ENCODE measurements around the gene BTBD3. TPM values are rescaled to one million over a fixed set of nuclear protein-coding genes. Genes with fewer than 3 reads are reported as not detected.

The BTBD3 gene
- total RNA-seq, 6 experiments from 2014 or later: 26.1 to 32.2 (median 29.5) TPM

DNA sequence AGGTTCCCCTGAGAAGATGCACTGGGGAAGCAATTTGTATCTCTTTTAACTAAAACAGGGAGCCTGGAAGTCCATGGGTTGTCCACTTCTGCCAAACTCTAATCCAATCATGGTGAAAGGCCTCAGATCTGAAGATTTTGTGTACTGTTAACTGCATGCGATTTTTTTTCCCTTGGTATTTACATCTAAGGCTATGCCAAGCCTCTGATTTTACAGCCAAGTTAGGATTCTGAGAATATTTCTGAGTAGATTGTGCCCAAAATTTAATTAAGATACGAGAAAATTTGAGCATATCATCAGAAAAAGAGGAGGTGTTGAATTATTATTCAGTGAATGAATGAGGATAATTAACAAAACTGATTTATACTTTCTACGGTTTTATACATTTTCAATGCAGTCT lies 34.0 kb downstream of the BTBD3 start:
- Mint-ChIP-seq H3K27me3 (ENCODE audit: insufficient read depth) (peaks cover 4% of the 10 kb centered on the region), H3K4me3 (no peak overlapping the region), H3K27ac (no peak overlapping the region), H3K4me1 (ENCODE audit: low read depth) (no peaks in the 10 kb centered on the region), H3K9me3 (no peaks in the 10 kb centered on the region), H3K36me3 (ENCODE audit: low read depth) (no peaks in the 10 kb centered on the region)
- no peak for DNase-seq
- no peak for TF ChIP-seq CTCF (IDR thresholded peaks at IDR 0.05)

GRCh38 chr20:11952639-11953038 lies 34.9 kb downstream of the BTBD3 start:
- Mint-ChIP-seq H3K36me3 (ENCODE audit: low read depth) (no peaks in the 10 kb centered on the region), H3K4me1 (ENCODE audit: low read depth) (no peaks in the 10 kb centered on the region), H3K9me3 (no peaks in the 10 kb centered on the region), H3K4me3 (no peak overlapping the region), H3K27ac (no peak overlapping the region), H3K27me3 (ENCODE audit: insufficient read depth) (peaks cover 4% of the 10 kb centered on the region)
- TF ChIP-seq CTCF (IDR thresholded peaks at IDR 0.05): no peak
- no peak for DNase-seq

DNA sequence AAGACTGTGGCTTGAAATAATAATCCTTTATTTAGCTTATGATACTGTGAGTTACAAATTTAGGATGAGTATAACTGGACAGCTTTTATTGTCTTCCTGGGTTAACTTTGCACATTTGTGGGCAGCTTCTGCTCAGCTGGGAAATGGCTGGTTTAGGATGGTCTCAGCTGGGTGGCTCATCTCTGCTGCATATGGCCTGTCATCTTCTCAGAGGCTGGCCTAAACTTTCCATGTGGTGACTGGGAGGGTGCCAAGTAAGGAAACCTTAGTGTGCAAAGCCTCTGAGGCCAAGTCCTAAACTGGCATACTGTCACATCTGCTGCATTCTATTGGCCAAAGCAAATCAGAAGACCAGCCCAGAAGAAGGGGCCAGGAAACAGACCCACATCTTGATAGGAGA lies 40.2 kb downstream of the BTBD3 start:
- no peaks in the 10 kb centered on the region for H3K4me1 Mint-ChIP-seq (ENCODE audit: low read depth)
- peaks cover 1% of the 10 kb centered on the region; the same call in 1 of the 2 replicates for H3K27me3 Mint-ChIP-seq (ENCODE audit: insufficient read depth)
- no peak for DNase-seq
- TF ChIP-seq CTCF (IDR thresholded peaks at IDR 0.05): no peak
- H3K27ac Mint-ChIP-seq: no peak overlapping the region
- H3K36me3 Mint-ChIP-seq (ENCODE audit: low read depth): no peaks in the 10 kb centered on the region
- no peak overlapping the region for H3K4me3 Mint-ChIP-seq
- H3K9me3 Mint-ChIP-seq: no peaks in the 10 kb centered on the region

- H3K27ac Mint-ChIP-seq: no peak overlapping the region
- H3K9me3 Mint-ChIP-seq: no peaks in the 10 kb centered on the region
- H3K36me3 Mint-ChIP-seq (ENCODE audit: low read depth): no peaks in the 10 kb centered on the region
- H3K4me1 Mint-ChIP-seq (ENCODE audit: low read depth): no peaks in the 10 kb centered on the region
- peaks cover 1% of the 10 kb centered on the region; the same call in 1 of the 2 replicates for H3K27me3 Mint-ChIP-seq (ENCODE audit: insufficient read depth)
- H3K4me3 Mint-ChIP-seq: no peak overlapping the region
- no peak for TF ChIP-seq CTCF (IDR thresholded peaks at IDR 0.05)
- no peak for DNase-seq
These were observed 41.2 kb downstream of the BTBD3 start for GRCh38 chr20:11958855-11959254.

- H3K9me3 Mint-ChIP-seq: no peaks in the 10 kb centered on the region
- no peak overlapping the region for H3K27ac Mint-ChIP-seq
- peaks cover 3% of the 10 kb centered on the region for H3K27me3 Mint-ChIP-seq (ENCODE audit: insufficient read depth)
- no peak overlapping the region for H3K4me3 Mint-ChIP-seq
- peak; percentile 38; the same call in 1 of the 2 replicates for TF ChIP-seq CTCF (IDR thresholded peaks at IDR 0.05)
- DNase-seq: no peak
- no peaks in the 10 kb centered on the region for H3K36me3 Mint-ChIP-seq (ENCODE audit: low read depth)
- peaks cover 8% of the 10 kb centered on the region; the same call in 1 of the 2 replicates for H3K4me1 Mint-ChIP-seq (ENCODE audit: low read depth)
These were observed 47.9 kb downstream of the BTBD3 start for GRCh38 chr20:11965602-11966001.

- H3K36me3 Mint-ChIP-seq (ENCODE audit: low read depth): no peaks in the 10 kb centered on the region
- no peak overlapping the region for H3K4me3 Mint-ChIP-seq
- H3K4me1 Mint-ChIP-seq (ENCODE audit: low read depth): peaks cover 8% of the 10 kb centered on the region; the same call in 1 of the 2 replicates
- no peak for DNase-seq
- H3K27ac Mint-ChIP-seq: no peak overlapping the region
- H3K9me3 Mint-ChIP-seq: no peaks in the 10 kb centered on the region
- no peak for TF ChIP-seq CTCF (IDR thresholded peaks at IDR 0.05)
- peaks cover 3% of the 10 kb centered on the region for H3K27me3 Mint-ChIP-seq (ENCODE audit: insufficient read depth)
These were observed 48.5 kb downstream of the BTBD3 start for GRCh38 chr20:11966186-11966585.
